ENCODE measurements around the gene KCNQ2.

Gene KCNQ2

DNA sequence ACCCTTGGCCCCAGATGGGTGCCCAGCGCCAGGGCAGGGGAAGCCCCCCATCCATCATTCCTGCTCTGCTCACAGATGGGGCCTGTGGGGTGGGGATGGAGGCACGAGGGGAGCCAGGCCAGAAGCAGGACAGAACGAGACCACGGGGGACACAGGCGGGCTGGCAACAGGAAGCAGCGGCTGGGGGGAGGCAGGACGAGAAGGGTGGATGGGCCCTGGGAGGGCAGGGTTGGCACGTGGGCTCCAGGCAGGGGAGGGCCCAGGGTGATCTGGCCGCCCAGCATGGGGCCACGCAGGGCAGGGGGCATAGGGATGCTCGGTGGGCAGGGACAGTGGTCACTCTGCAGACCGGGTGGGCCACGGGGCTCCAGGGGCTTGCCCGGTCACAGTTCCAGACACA lies 41.6 kb downstream of the KCNQ2 start:
- TF ChIP-seq, protein P1, sequence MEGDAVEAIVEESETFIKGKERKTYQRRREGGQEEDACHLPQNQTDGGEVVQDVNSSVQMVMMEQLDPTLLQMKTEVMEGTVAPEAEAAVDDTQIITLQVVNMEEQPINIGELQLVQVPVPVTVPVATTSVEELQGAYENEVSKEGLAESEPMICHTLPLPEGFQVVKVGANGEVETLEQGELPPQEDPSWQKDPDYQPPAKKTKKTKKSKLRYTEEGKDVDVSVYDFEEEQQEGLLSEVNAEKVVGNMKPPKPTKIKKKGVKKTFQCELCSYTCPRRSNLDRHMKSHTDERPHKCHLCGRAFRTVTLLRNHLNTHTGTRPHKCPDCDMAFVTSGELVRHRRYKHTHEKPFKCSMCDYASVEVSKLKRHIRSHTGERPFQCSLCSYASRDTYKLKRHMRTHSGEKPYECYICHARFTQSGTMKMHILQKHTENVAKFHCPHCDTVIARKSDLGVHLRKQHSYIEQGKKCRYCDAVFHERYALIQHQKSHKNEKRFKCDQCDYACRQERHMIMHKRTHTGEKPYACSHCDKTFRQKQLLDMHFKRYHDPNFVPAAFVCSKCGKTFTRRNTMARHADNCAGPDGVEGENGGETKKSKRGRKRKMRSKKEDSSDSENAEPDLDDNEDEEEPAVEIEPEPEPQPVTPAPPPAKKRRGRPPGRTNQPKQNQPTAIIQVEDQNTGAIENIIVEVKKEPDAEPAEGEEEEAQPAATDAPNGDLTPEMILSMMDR (conservative IDR thresholded peaks at IDR 0.05; ENCODE audit: control insufficient read depth, insufficient read depth, low read depth, low read length) = no peak
- no peak for DNase-seq (ENCODE audit: low read depth)
- no peak overlapping the region for H3K4me3 ChIP-seq (ENCODE audit: control insufficient read depth, low read depth, low read length)

DNA sequence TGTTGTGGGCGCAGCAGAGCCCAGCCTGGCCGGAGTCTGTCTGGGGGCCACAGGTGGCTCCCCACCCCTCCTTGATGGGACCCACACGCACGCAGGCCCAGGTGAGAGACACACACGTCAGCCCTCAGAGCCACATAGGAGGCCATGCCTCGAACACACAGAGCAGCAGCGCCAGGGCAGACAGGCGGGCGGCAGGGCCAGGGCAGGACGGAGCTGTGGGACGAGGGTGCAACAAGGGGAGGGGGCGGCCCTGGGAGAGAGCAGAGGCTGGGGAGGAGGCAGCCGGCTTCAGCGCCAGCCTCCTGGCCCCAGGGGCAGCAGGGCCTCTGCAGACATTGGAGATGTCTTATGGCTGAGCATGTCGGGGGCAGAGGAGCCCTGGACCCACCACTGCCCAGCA lies 42.5 kb downstream of the KCNQ2 start:
- TF ChIP-seq, protein P1 (conservative IDR thresholded peaks at IDR 0.05; ENCODE audit: control insufficient read depth, insufficient read depth, low read depth, low read length) = no peak
- DNase-seq (ENCODE audit: low read depth) = no peak
- no peak overlapping the region for H3K4me3 ChIP-seq (ENCODE audit: control insufficient read depth, low read depth, low read length)

DNA sequence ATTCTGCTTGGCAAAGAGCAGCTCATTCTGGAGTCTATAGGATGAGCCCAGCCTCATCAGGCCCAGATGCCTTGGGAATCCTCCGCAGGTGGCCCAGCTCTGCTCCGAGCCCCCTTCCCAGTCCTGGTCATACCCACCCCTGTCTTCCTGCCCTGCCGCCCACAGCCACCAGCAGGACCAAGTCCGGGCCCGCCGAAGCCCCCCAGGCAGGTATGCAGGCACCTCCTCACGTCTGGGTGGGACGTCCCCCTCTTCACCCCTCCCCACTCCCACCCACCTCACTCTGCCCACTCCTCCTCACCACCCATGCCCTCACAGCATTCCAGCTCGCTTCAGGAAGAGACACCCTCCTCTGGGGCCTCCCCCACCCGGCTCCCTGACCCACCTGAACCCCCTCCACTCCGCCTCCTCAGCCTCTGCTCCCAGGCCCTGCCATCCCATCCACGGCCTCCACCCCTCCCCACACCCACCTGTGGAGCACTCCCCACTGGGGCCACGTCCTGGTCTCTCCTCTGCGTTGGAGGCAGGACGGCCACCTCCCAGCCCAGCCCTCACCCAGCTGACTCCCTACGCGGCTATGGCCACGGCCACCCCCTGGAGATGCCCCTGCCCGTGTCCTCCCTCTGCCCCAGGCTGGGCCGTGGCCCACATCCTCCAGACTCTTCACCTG lies 43.4 kb downstream of the KCNQ2 start:
- no peak overlapping the region for H3K4me3 ChIP-seq (ENCODE audit: control insufficient read depth, low read depth, low read length)
- no peak for DNase-seq (ENCODE audit: low read depth)
- TF ChIP-seq, protein P1 (conservative IDR thresholded peaks at IDR 0.05; ENCODE audit: control insufficient read depth, insufficient read depth, low read depth, low read length) = no peak

DNA sequence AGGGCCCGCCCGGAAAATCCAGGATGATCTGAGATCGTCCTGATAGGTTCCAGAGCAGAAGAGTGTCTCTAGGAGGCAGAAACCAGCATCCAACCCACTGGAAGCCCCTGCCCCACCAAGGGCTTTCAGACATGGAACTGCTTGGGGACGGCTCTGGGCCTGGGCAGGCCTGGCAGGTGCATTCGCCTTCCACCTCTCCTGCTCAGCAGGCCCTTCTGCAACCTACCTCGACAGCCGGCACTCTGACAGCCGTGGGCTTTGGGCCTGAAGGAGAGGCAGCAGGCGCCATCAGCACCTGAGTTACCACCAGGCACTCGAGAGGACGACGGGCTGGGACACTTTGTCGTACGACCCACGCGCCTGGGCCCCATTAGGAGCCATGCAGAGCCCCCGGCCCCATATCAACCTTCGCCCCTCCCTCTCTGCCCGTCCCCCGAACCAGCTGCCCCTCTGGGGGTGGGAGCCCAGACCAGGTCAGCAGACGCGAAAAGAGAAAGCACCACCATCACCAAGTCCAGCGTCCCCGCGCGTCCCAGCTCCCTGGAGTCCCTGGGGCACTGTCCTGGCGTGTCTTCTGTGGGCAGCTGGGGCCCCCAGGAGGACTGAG lies 44.6 kb downstream of the KCNQ2 start:
- TF ChIP-seq, protein P1 (conservative IDR thresholded peaks at IDR 0.05; ENCODE audit: control insufficient read depth, insufficient read depth, low read depth, low read length) = no peak

DNA sequence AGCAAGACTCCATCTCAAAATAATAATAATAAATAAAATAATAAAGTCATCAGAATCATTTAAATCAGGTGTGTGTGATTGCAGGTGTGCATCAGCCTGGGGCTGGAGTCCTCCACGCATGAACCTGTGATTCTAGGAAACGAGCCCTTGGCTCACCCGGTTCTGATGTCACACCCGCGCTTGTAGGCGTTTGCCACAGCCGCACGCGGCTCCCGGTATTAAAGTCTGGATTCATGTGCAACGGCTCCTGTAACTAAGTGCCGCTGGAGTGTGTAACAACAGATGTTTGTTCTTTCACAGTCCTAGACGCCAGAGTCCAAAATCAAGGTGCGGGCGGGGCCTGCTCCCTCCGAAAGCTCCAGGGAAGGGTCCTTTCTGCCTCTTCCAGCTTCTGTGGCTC lies 45.2 kb downstream of the KCNQ2 start:
- DNase-seq (ENCODE audit: low read depth) = no peak
- TF ChIP-seq, protein P1 (conservative IDR thresholded peaks at IDR 0.05; ENCODE audit: control insufficient read depth, insufficient read depth, low read depth, low read length) = no peak
- H3K4me3 ChIP-seq (ENCODE audit: control insufficient read depth, low read depth, low read length) = no peak overlapping the region

More for the DNA sequence above, 44.6 kb downstream of the KCNQ2 start:
- H3K4me3 ChIP-seq (ENCODE audit: control insufficient read depth, low read depth, low read length) = no peak overlapping the region
- no peak for DNase-seq (ENCODE audit: low read depth)

DNA sequence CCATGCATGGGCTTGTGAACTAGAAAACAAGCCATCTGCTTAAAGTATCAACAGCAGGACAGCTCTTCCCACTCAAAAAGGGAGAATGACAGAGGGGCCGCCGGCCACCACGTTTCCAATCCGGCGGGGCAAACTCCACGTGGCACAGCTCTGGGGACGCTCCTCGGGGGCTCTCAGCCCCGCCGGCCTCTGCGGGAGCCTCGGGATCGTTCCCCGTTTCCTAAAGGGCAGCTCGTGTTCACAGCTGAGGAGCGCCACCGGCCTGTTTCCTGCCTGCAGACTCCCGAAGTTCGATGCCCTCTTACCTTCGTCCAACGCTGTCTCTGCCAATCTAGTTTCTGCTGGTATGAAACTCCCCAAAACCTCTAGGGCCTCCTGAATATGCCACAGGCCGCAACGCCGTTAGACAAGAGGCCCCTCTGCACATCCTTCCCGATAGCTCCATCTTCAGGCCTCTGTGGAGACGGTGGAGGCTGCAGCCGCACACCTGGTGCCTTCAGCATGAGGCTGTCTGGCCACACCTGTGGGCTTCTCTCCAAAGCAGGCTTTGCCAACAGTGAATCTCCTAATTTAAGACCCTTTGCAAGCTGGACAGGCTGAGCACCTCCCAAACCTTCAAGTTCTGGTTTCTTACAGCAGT lies 46.5 kb downstream of the KCNQ2 start:
- H3K4me3 ChIP-seq (ENCODE audit: control insufficient read depth, low read depth, low read length) = no peak overlapping the region
- TF ChIP-seq, protein P1 (conservative IDR thresholded peaks at IDR 0.05; ENCODE audit: control insufficient read depth, insufficient read depth, low read depth, low read length) = no peak
- DNase-seq (ENCODE audit: low read depth) = no peak

Measured in fibroblast of mammary gland (primary cell).